ENCODE results near the gene NADK.

NADK gene

DNA sequence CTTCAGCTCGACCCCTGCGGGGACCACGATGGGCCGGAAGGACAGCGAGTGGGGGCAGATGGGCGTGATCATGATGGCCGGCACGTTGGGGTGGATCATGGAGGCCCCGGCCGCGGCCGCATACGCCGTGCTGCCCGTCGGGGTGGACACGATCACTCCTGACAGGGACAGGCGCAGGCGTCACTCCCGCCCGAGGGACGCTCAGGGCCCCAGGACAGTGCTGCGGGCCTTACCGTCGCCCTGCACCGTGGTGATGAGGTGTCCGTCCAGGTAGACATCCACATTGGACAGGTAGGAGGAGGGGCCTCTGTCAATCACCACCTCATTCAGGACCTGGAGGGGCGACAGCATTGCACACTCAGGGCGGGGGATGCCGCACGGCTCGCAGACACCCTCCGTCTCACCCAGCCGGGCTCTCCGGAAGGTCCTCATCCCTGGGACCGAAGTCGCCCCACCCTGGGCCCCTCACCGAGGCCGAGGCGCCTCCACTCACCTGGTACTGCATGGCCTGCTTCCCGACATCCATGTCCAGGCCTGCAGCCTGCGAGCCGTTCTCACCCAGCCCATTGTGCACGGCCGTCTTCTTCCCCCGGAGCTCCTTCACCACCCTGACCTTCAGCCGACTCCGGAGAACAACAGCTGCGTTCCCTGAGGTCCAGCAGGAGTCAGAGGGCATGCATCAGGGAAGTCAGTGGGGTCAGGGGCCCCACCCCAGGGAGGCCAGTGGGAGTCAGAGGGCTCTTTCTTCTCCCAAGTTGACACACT is 24.0 kb downstream of the NADK start:
- no peak overlapping the region for H3K4me2 ChIP-seq (ENCODE audit: insufficient read depth, low read length, poor library complexity, severe bottlenecking)
- no peak for DNase-seq (ENCODE audit: low spot score)
- no peak overlapping the region for H3K27ac ChIP-seq (replicated peaks; ENCODE audit: low read length)
- H3K9me3 ChIP-seq (replicated peaks in 1 of 2; ENCODE audit: control insufficient read depth in 2 of 2, insufficient read depth in 1 of 2, low read depth in 1 of 2, low read length in 2 of 2) = no peaks in the 10 kb centered on the region
- H3K18ac ChIP-seq (ENCODE audit: low read length) = no peak overlapping the region
- H2BK15ac ChIP-seq (ENCODE audit: low read length) = no peak overlapping the region
- H3K4me1 ChIP-seq (ENCODE audit: control insufficient read depth in 2 of 2, insufficient read depth in 1 of 2, low read depth in 1 of 2, low read length in 2 of 2) = no peaks in the 10 kb centered on the region
- no peak overlapping the region for H2BK12ac ChIP-seq (ENCODE audit: low read length)
- no peak overlapping the region for H2AFZ ChIP-seq (ENCODE audit: low read length)
- H4K91ac ChIP-seq (ENCODE audit: low read depth, low read length, poor library complexity) = no peak overlapping the region
- H3K4ac ChIP-seq (ENCODE audit: low read length) = no peak overlapping the region
- H2BK5ac ChIP-seq (ENCODE audit: low read length) = no peak overlapping the region
- H3K14ac ChIP-seq (ENCODE audit: low read length) = no peak overlapping the region
- H3K4me3 ChIP-seq (ENCODE audit: low read length in 2 of 2) = no peak overlapping the region
- no peak overlapping the region for H3K9ac ChIP-seq (ENCODE audit: low read depth, low read length, poor library complexity)
- no CpG with 5 or more reads among the region's 49 CpGs for WGBS, 2 donors (ENCODE audit: extremely low coverage in 2 of 2, insufficient read length in 2 of 2, insufficient replicate concordance in 1 of 2)
- no peak overlapping the region for H4K8ac ChIP-seq (ENCODE audit: low read depth, low read length)
- no peak overlapping the region for H2AK5ac ChIP-seq (ENCODE audit: low read depth, low read length)
- peaks cover 29 to 62% of the 10 kb centered on the region in 2 donors for H3K36me3 ChIP-seq (replicated peaks in 1 of 2; ENCODE audit: control insufficient read depth in 2 of 2, insufficient read depth in 2 of 2, low read length in 2 of 2)
- peaks cover 16% of the 10 kb centered on the region for H3K79me1 ChIP-seq (ENCODE audit: low read depth, low read length)
- peak overlapping the region; percentile 55 for H3K23ac ChIP-seq (ENCODE audit: low read depth, low read length, poor library complexity)
- no peaks in the 10 kb centered on the region for H3K27me3 ChIP-seq (ENCODE audit: control insufficient read depth in 3 of 3, insufficient read depth in 3 of 3, low read depth in 1 of 3, low read length in 3 of 3)
- H2BK120ac ChIP-seq (ENCODE audit: low read depth, low read length) = no peak overlapping the region

DNA sequence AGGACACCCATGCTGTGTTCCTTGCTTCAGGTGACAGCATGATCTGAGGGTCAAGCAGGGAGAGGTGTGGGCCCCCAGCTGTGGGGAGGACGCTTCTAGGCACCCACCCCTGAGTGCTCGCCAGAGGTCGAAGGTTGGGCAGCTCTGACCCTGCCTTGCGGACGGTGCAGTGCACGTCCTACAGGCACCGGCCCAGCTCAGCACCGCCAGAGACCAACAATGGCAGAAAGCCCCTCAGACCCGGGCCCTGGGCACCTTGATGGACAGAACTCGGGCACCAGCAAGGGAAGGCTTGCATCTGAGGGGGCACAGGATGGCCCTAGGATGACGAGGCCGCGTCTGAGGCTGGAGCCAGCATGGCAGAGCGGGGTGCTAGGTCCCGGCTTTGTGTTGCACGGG is 24.7 kb downstream of the NADK start:
- WGBS, 2 donors (ENCODE audit: extremely low coverage in 2 of 2, insufficient read length in 2 of 2, insufficient replicate concordance in 1 of 2) = no CpG with 5 or more reads among the region's 16 CpGs
- H3K9me3 ChIP-seq (replicated peaks in 1 of 2; ENCODE audit: control insufficient read depth in 2 of 2, insufficient read depth in 1 of 2, low read depth in 1 of 2, low read length in 2 of 2) = peaks cover 0 to 1% of the 10 kb centered on the region in 2 donors
- H2BK12ac ChIP-seq (ENCODE audit: low read length) = no peak overlapping the region
- no peak overlapping the region for H4K8ac ChIP-seq (ENCODE audit: low read depth, low read length)
- H3K4me3 ChIP-seq (ENCODE audit: low read length in 2 of 2) = no peak overlapping the region
- H3K4ac ChIP-seq (ENCODE audit: low read length) = no peak overlapping the region
- DNase-seq (ENCODE audit: low spot score) = no peak
- H3K4me1 ChIP-seq (ENCODE audit: control insufficient read depth in 2 of 2, insufficient read depth in 1 of 2, low read depth in 1 of 2, low read length in 2 of 2) = no peaks in the 10 kb centered on the region
- peaks cover 13% of the 10 kb centered on the region for H3K79me1 ChIP-seq (ENCODE audit: low read depth, low read length)
- no peak overlapping the region for H3K27ac ChIP-seq (replicated peaks; ENCODE audit: low read length)
- H3K18ac ChIP-seq (ENCODE audit: low read length) = no peak overlapping the region
- no peak overlapping the region for H4K91ac ChIP-seq (ENCODE audit: low read depth, low read length, poor library complexity)
- no peak overlapping the region for H2AFZ ChIP-seq (ENCODE audit: low read length)
- no peaks in the 10 kb centered on the region for H3K27me3 ChIP-seq (ENCODE audit: control insufficient read depth in 3 of 3, insufficient read depth in 3 of 3, low read depth in 1 of 3, low read length in 3 of 3)
- H3K4me2 ChIP-seq (ENCODE audit: insufficient read depth, low read length, poor library complexity, severe bottlenecking) = no peak overlapping the region
- H3K36me3 ChIP-seq (replicated peaks in 1 of 2; ENCODE audit: control insufficient read depth in 2 of 2, insufficient read depth in 2 of 2, low read length in 2 of 2) = peaks cover 29 to 55% of the 10 kb centered on the region in 2 donors
- H2BK5ac ChIP-seq (ENCODE audit: low read length) = no peak overlapping the region
- no peak overlapping the region for H3K9ac ChIP-seq (ENCODE audit: low read depth, low read length, poor library complexity)
- peak overlapping the region; percentile 16 for H3K23ac ChIP-seq (ENCODE audit: low read depth, low read length, poor library complexity)
- H2AK5ac ChIP-seq (ENCODE audit: low read depth, low read length) = no peak overlapping the region
- no peak overlapping the region for H3K14ac ChIP-seq (ENCODE audit: low read length)
- H2BK15ac ChIP-seq (ENCODE audit: low read length) = no peak overlapping the region
- no peak overlapping the region for H2BK120ac ChIP-seq (ENCODE audit: low read depth, low read length)

DNA sequence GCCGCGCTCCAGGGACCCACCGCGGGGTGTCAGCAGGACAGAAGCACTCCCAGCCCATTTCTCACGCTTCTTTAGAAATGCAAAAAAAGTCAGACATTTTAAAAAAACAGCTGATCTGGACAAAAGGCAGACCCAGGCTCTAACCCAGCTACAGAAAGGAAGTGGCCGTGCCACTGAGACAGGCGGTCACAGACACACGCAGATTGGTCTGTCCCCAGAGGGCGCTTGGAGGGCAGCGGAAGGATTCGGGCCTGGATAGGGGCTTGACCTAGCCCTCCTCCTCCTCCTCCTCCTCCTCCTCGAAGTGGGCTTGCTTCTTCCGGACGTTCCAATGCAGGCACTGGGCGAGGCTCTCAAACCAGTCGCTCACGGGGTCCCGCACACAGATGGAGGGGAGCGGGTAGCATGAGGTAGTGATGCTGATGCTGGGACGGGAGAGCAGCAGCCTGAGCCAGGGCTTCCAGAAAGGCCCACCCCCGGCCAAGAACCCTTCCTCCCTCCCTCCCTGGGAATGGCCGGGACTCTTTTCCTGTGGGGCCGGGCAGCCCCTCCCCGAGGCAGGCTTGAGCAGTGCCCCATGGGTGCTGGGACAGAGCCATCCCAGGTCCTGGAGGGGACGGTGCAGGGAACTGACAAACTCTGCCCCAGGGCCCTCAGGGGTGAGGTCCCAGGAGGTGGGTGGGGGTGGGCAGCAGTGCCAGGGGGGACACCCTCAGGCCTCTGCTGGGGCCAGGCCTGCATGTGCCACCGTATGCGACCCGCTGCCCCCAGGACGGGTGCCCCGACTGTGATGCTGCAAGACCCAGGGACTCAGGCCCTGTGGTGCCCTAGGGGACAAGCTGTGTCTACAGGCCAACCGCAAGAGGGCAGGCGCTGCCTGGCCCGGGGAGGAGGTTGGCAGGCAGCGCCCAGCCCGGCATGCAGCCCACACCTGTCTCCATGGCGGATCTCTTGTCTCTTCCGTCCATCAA is 25.3 kb downstream of the NADK start:
- H2AK5ac ChIP-seq (ENCODE audit: low read depth, low read length) = no peak overlapping the region
- H3K18ac ChIP-seq (ENCODE audit: low read length) = peak overlapping the region; percentile 28
- peaks cover 0 to 1% of the 10 kb centered on the region in 2 donors for H3K9me3 ChIP-seq (replicated peaks in 1 of 2; ENCODE audit: control insufficient read depth in 2 of 2, insufficient read depth in 1 of 2, low read depth in 1 of 2, low read length in 2 of 2)
- no peak overlapping the region for H2BK12ac ChIP-seq (ENCODE audit: low read length)
- no peaks in the 10 kb centered on the region for H3K27me3 ChIP-seq (ENCODE audit: control insufficient read depth in 3 of 3, insufficient read depth in 3 of 3, low read depth in 1 of 3, low read length in 3 of 3)
- H3K4me1 ChIP-seq (ENCODE audit: control insufficient read depth in 2 of 2, insufficient read depth in 1 of 2, low read depth in 1 of 2, low read length in 2 of 2) = no peaks in the 10 kb centered on the region
- DNase-seq (ENCODE audit: low spot score) = no peak
- no peak overlapping the region for H3K23ac ChIP-seq (ENCODE audit: low read depth, low read length, poor library complexity)
- no peak overlapping the region for H3K14ac ChIP-seq (ENCODE audit: low read length)
- H2BK5ac ChIP-seq (ENCODE audit: low read length) = no peak overlapping the region
- no peak overlapping the region for H4K8ac ChIP-seq (ENCODE audit: low read depth, low read length)
- no peak overlapping the region for H3K4ac ChIP-seq (ENCODE audit: low read length)
- H3K79me1 ChIP-seq (ENCODE audit: low read depth, low read length) = peaks cover 9% of the 10 kb centered on the region
- no peak overlapping the region for H4K91ac ChIP-seq (ENCODE audit: low read depth, low read length, poor library complexity)
- H2BK120ac ChIP-seq (ENCODE audit: low read depth, low read length) = no peak overlapping the region
- no peak overlapping the region for H2AFZ ChIP-seq (ENCODE audit: low read length)
- no peak overlapping the region for H3K27ac ChIP-seq (replicated peaks; ENCODE audit: low read length)
- peaks cover 25 to 49% of the 10 kb centered on the region in 2 donors for H3K36me3 ChIP-seq (replicated peaks in 1 of 2; ENCODE audit: control insufficient read depth in 2 of 2, insufficient read depth in 2 of 2, low read length in 2 of 2)
- no peak overlapping the region for H2BK15ac ChIP-seq (ENCODE audit: low read length)
- no peak overlapping the region for H3K4me2 ChIP-seq (ENCODE audit: insufficient read depth, low read length, poor library complexity, severe bottlenecking)
- H3K9ac ChIP-seq (ENCODE audit: low read depth, low read length, poor library complexity) = peak overlapping the region; percentile 4
- WGBS, 2 donors (ENCODE audit: extremely low coverage in 2 of 2, insufficient read length in 2 of 2, insufficient replicate concordance in 1 of 2) = no CpG with 5 or more reads among the region's 37 CpGs
- no peak overlapping the region for H3K4me3 ChIP-seq (ENCODE audit: low read length in 2 of 2)

DNA sequence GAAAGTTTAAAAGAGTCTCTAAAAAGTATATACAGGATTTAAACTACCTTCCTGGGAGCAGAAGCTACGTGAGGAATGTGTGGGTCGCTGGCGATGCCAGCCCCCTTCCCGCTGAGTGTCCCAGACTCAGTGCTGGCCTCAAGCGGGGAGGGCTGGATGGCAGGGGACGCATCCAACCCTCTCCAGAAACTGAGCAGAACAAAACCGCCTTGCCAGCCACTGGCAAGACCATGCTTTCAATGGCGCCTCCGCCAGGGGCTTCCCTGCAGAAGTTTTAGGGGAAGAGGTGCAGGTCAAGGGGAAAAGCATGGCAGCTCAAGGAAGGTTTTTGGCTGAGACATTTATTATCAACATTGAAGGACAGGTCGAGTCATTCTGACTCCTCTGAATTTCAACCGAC is 26.1 kb downstream of the NADK start:
- H3K4me2 ChIP-seq (ENCODE audit: insufficient read depth, low read length, poor library complexity, severe bottlenecking) = no peak overlapping the region
- H2BK12ac ChIP-seq (ENCODE audit: low read length) = no peak overlapping the region
- H3K9ac ChIP-seq (ENCODE audit: low read depth, low read length, poor library complexity) = peak overlapping the region; percentile 24
- H3K18ac ChIP-seq (ENCODE audit: low read length) = no peak overlapping the region
- H3K27ac ChIP-seq (replicated peaks; ENCODE audit: low read length) = no peak overlapping the region
- no peak overlapping the region for H3K14ac ChIP-seq (ENCODE audit: low read length)
- H3K9me3 ChIP-seq (replicated peaks in 1 of 2; ENCODE audit: control insufficient read depth in 2 of 2, insufficient read depth in 1 of 2, low read depth in 1 of 2, low read length in 2 of 2) = peaks cover 0 to 1% of the 10 kb centered on the region in 2 donors
- no peak overlapping the region for H4K8ac ChIP-seq (ENCODE audit: low read depth, low read length)
- DNase-seq (ENCODE audit: low spot score) = no peak
- H4K91ac ChIP-seq (ENCODE audit: low read depth, low read length, poor library complexity) = no peak overlapping the region
- no peaks in the 10 kb centered on the region for H3K27me3 ChIP-seq (ENCODE audit: control insufficient read depth in 3 of 3, insufficient read depth in 3 of 3, low read depth in 1 of 3, low read length in 3 of 3)
- no peak overlapping the region for H2BK15ac ChIP-seq (ENCODE audit: low read length)
- peaks cover 25 to 43% of the 10 kb centered on the region in 2 donors for H3K36me3 ChIP-seq (replicated peaks in 1 of 2; ENCODE audit: control insufficient read depth in 2 of 2, insufficient read depth in 2 of 2, low read length in 2 of 2)
- H3K4me1 ChIP-seq (ENCODE audit: control insufficient read depth in 2 of 2, insufficient read depth in 1 of 2, low read depth in 1 of 2, low read length in 2 of 2) = no peaks in the 10 kb centered on the region
- H3K79me1 ChIP-seq (ENCODE audit: low read depth, low read length) = peaks cover 9% of the 10 kb centered on the region
- H2BK5ac ChIP-seq (ENCODE audit: low read length) = no peak overlapping the region
- H2AK5ac ChIP-seq (ENCODE audit: low read depth, low read length) = no peak overlapping the region
- H3K4me3 ChIP-seq (ENCODE audit: low read length in 2 of 2) = no peak overlapping the region
- no peak overlapping the region for H3K4ac ChIP-seq (ENCODE audit: low read length)
- H2BK120ac ChIP-seq (ENCODE audit: low read depth, low read length) = no peak overlapping the region
- H2AFZ ChIP-seq (ENCODE audit: low read length) = no peak overlapping the region
- no peak overlapping the region for H3K23ac ChIP-seq (ENCODE audit: low read depth, low read length, poor library complexity)
- no CpG with 5 or more reads among the region's 11 CpGs for WGBS, 2 donors (ENCODE audit: extremely low coverage in 2 of 2, insufficient read length in 2 of 2, insufficient replicate concordance in 1 of 2)

Measured in neuronal stem cell (in vitro differentiated cells).